ENCODE measurements around the gene SQSTM1. TPM values are rescaled to one million over a fixed set of nuclear protein-coding genes. Genes with fewer than 3 reads are reported as not detected.

Gene SQSTM1
- polyA plus RNA-seq, 4 donors: 135 to 217 (median 172) TPM

- FAIRE-seq (no peak), DNase-seq (peak; percentile 95 to 98)
- Histone ChIP-seq H3K27me3 (ENCODE audit: control insufficient read depth in 3 of 3, insufficient read depth in 3 of 3, low read length in 3 of 3) (no peaks in the 10 kb centered on the region), H3K4me3 (ENCODE audit: low read depth in 1 of 3, low read length in 3 of 3) (peak within 1 kb of the TSS; percentile 70 to 82 (median 79)), H3K9me3 (ENCODE audit: control insufficient read depth in 2 of 2, insufficient read depth in 1 of 2, low read depth in 1 of 2, low read length in 1 of 2) (peaks cover 0 to 12% of the 10 kb centered on the region in 2 donors), H3K36me3 (ENCODE audit: control insufficient read depth in 3 of 3, insufficient read depth in 2 of 3, low read depth in 1 of 3, low read length in 3 of 3) (peaks cover 4 to 24% (median 7%) of the 10 kb centered on the region in 3 donors), H3K4me1 (ENCODE audit: control insufficient read depth in 3 of 3, insufficient read depth in 2 of 3, low read depth in 1 of 3, low read length in 2 of 3) (no peaks in the 10 kb centered on the region), H3K27ac (ENCODE audit: low read depth in 1 of 3, low read length in 2 of 3) (peak within 1 kb of the TSS; percentile 79 to 87 (median 80))
- 0 to 1% (median 1%) methylated on average over 77 to 90 of the region's 90 CpGs for WGBS, 3 donors
Observed at GRCh38 chr5:179858586-179859427, 38.1 kb downstream of the SQSTM1 start, which contains the start of gene MRNIP. TSS of gene MRNIP (minus strand) at chr5:179858817. CDS start at chr5:179858796, 21 bp downstream.

GRCh38 chr5:179860301-179860700, 39.6 kb downstream of the SQSTM1 start:
- peaks cover 4 to 37% (median 7%) of the 10 kb centered on the region in 3 donors for H3K36me3 ChIP-seq (ENCODE audit: control insufficient read depth in 3 of 3, insufficient read depth in 2 of 3, low read depth in 1 of 3, low read length in 3 of 3)

GRCh38 chr5:179862296-179862695, 41.6 kb downstream of the SQSTM1 start:
- FAIRE-seq (no peak), DNase-seq (no peak)
- peaks cover 0 to 12% of the 10 kb centered on the region in 2 donors for H3K9me3 ChIP-seq (ENCODE audit: control insufficient read depth in 2 of 2, insufficient read depth in 1 of 2, low read depth in 1 of 2, low read length in 1 of 2)
- no peaks in the 10 kb centered on the region for H3K4me1 ChIP-seq (ENCODE audit: control insufficient read depth in 3 of 3, insufficient read depth in 2 of 3, low read depth in 1 of 3, low read length in 2 of 3)
- H3K27ac ChIP-seq (ENCODE audit: low read depth in 1 of 3, low read length in 2 of 3): no peak overlapping the region
- H3K27me3 ChIP-seq (ENCODE audit: control insufficient read depth in 3 of 3, insufficient read depth in 3 of 3, low read length in 3 of 3): no peaks in the 10 kb centered on the region
- H3K36me3 ChIP-seq (ENCODE audit: control insufficient read depth in 3 of 3, insufficient read depth in 2 of 3, low read depth in 1 of 3, low read length in 3 of 3): peaks cover 5 to 47% (median 7%) of the 10 kb centered on the region in 3 donors
- H3K4me3 ChIP-seq (ENCODE audit: low read depth in 1 of 3, low read length in 3 of 3): no peak overlapping the region
- 99 to 100% (median 100%) methylated on average over 2 of the region's 2 CpGs for WGBS, 3 donors

More at GRCh38 chr5:179860301-179860700, 39.6 kb downstream of the SQSTM1 start:
- WGBS, 3 donors: 74 to 83% (median 80%) methylated on average over 11 of the region's 11 CpGs
- Histone ChIP-seq H3K4me3 (ENCODE audit: low read depth in 1 of 3, low read length in 3 of 3) (no peak overlapping the region), H3K4me1 (ENCODE audit: control insufficient read depth in 3 of 3, insufficient read depth in 2 of 3, low read depth in 1 of 3, low read length in 2 of 3) (no peaks in the 10 kb centered on the region), H3K27ac (ENCODE audit: low read depth in 1 of 3, low read length in 2 of 3) (no peak overlapping the region), H3K9me3 (ENCODE audit: control insufficient read depth in 2 of 2, insufficient read depth in 1 of 2, low read depth in 1 of 2, low read length in 1 of 2) (peaks cover 0 to 12% of the 10 kb centered on the region in 2 donors), H3K27me3 (ENCODE audit: control insufficient read depth in 3 of 3, insufficient read depth in 3 of 3, low read length in 3 of 3) (no peaks in the 10 kb centered on the region)
- DNase-seq (no peak), FAIRE-seq (no peak)

GRCh38 chr5:179862891-179863290, 42.2 kb downstream of the SQSTM1 start:
- Histone ChIP-seq H3K4me1 (ENCODE audit: control insufficient read depth in 3 of 3, insufficient read depth in 2 of 3, low read depth in 1 of 3, low read length in 2 of 3) (no peaks in the 10 kb centered on the region), H3K27me3 (ENCODE audit: control insufficient read depth in 3 of 3, insufficient read depth in 3 of 3, low read length in 3 of 3) (no peaks in the 10 kb centered on the region), H3K4me3 (ENCODE audit: low read depth in 1 of 3, low read length in 3 of 3) (no peak overlapping the region), H3K27ac (ENCODE audit: low read depth in 1 of 3, low read length in 2 of 3) (no peak overlapping the region), H3K9me3 (ENCODE audit: control insufficient read depth in 2 of 2, insufficient read depth in 1 of 2, low read depth in 1 of 2, low read length in 1 of 2) (peaks cover 0 to 12% of the 10 kb centered on the region in 2 donors), H3K36me3 (ENCODE audit: control insufficient read depth in 3 of 3, insufficient read depth in 2 of 3, low read depth in 1 of 3, low read length in 3 of 3) (peaks cover 8 to 53% (median 11%) of the 10 kb centered on the region in 3 donors)
- FAIRE-seq (no peak), DNase-seq (no peak)
- WGBS, 3 donors: 97 to 100% (median 98%) methylated on average over 9 of the region's 9 CpGs

GRCh38 chr5:179863449-179864085, 42.9 kb downstream of the SQSTM1 start:
- DNase-seq (peak in 1 of 2 donors; percentile 8), FAIRE-seq (no peak)
- H3K9me3 ChIP-seq (ENCODE audit: control insufficient read depth in 2 of 2, insufficient read depth in 1 of 2, low read depth in 1 of 2, low read length in 1 of 2): peaks cover 0 to 12% of the 10 kb centered on the region in 2 donors
- H3K4me1 ChIP-seq (ENCODE audit: control insufficient read depth in 3 of 3, insufficient read depth in 2 of 3, low read depth in 1 of 3, low read length in 2 of 3): no peaks in the 10 kb centered on the region
- H3K36me3 ChIP-seq (ENCODE audit: control insufficient read depth in 3 of 3, insufficient read depth in 2 of 3, low read depth in 1 of 3, low read length in 3 of 3): peaks cover 8 to 60% (median 11%) of the 10 kb centered on the region in 3 donors
- WGBS, 3 donors: 95 to 96% (median 96%) methylated on average over 30 to 31 of the region's 31 CpGs
- H3K4me3 ChIP-seq (ENCODE audit: low read depth in 1 of 3, low read length in 3 of 3): no peak overlapping the region
- no peaks in the 10 kb centered on the region for H3K27me3 ChIP-seq (ENCODE audit: control insufficient read depth in 3 of 3, insufficient read depth in 3 of 3, low read length in 3 of 3)
- no peak overlapping the region for H3K27ac ChIP-seq (ENCODE audit: low read depth in 1 of 3, low read length in 2 of 3)

- H3K36me3 ChIP-seq (ENCODE audit: control insufficient read depth in 3 of 3, insufficient read depth in 2 of 3, low read depth in 1 of 3, low read length in 3 of 3): peaks cover 8 to 71% (median 11%) of the 10 kb centered on the region in 3 donors
- 95 to 97% (median 96%) methylated on average over 7 of the region's 7 CpGs for WGBS, 3 donors
Observed at GRCh38 chr5:179864686-179865085, 44.0 kb downstream of the SQSTM1 start.

GRCh38 chr5:179865491-179866240, 45.0 kb downstream of the SQSTM1 start:
- H3K9me3 ChIP-seq (ENCODE audit: control insufficient read depth in 2 of 2, insufficient read depth in 1 of 2, low read depth in 1 of 2, low read length in 1 of 2): peaks cover 0 to 12% of the 10 kb centered on the region in 2 donors
- no peak for FAIRE-seq
- no peaks in the 10 kb centered on the region for H3K27me3 ChIP-seq (ENCODE audit: control insufficient read depth in 3 of 3, insufficient read depth in 3 of 3, low read length in 3 of 3)
- DNase-seq: no peak
- H3K27ac ChIP-seq (ENCODE audit: low read depth in 1 of 3, low read length in 2 of 3): no peak overlapping the region
- 88 to 90% (median 89%) methylated on average over 14 to 15 of the region's 15 CpGs for WGBS, 3 donors
- H3K4me1 ChIP-seq (ENCODE audit: control insufficient read depth in 3 of 3, insufficient read depth in 2 of 3, low read depth in 1 of 3, low read length in 2 of 3): no peaks in the 10 kb centered on the region
- no peak overlapping the region for H3K4me3 ChIP-seq (ENCODE audit: low read depth in 1 of 3, low read length in 3 of 3)
- peaks cover 8 to 81% (median 11%) of the 10 kb centered on the region in 3 donors for H3K36me3 ChIP-seq (ENCODE audit: control insufficient read depth in 3 of 3, insufficient read depth in 2 of 3, low read depth in 1 of 3, low read length in 3 of 3)

More at GRCh38 chr5:179864686-179865085, 44.0 kb downstream of the SQSTM1 start:
- no peak for DNase-seq
- no peaks in the 10 kb centered on the region for H3K4me1 ChIP-seq (ENCODE audit: control insufficient read depth in 3 of 3, insufficient read depth in 2 of 3, low read depth in 1 of 3, low read length in 2 of 3)
- FAIRE-seq: no peak
- no peak overlapping the region for H3K4me3 ChIP-seq (ENCODE audit: low read depth in 1 of 3, low read length in 3 of 3)
- peaks cover 0 to 12% of the 10 kb centered on the region in 2 donors for H3K9me3 ChIP-seq (ENCODE audit: control insufficient read depth in 2 of 2, insufficient read depth in 1 of 2, low read depth in 1 of 2, low read length in 1 of 2)
- H3K27me3 ChIP-seq (ENCODE audit: control insufficient read depth in 3 of 3, insufficient read depth in 3 of 3, low read length in 3 of 3): no peaks in the 10 kb centered on the region
- H3K27ac ChIP-seq (ENCODE audit: low read depth in 1 of 3, low read length in 2 of 3): no peak overlapping the region

Measured in small intestine (tissue), 7 donors.